GM12875 (cell line): Measurements from ENCODE around the gene PRAC1.

Experiments
- H3K4me3 ChIP-seq: one replicate; pipeline ENCODE4 v1.5.1; 2011; ENCODE audit warnings: low read depth, low read length, control low read depth
- TF ChIP-seq, protein P1 (sequence below): IDR thresholded peaks from 2 replicates; pipeline ENCODE4 v1.5.1; 2011; ENCODE audit warnings: low read depth, mild to moderate bottlenecking, control low read depth, inconsistent platforms, low read length, moderate library complexity, borderline replicate concordance; ENCODE audit not compliant: insufficient read depth

PRAC1 gene

GRCh38 chr17:48690655-48691054, 31.7 kb downstream of the PRAC1 start:
- TF ChIP-seq, protein P1, sequence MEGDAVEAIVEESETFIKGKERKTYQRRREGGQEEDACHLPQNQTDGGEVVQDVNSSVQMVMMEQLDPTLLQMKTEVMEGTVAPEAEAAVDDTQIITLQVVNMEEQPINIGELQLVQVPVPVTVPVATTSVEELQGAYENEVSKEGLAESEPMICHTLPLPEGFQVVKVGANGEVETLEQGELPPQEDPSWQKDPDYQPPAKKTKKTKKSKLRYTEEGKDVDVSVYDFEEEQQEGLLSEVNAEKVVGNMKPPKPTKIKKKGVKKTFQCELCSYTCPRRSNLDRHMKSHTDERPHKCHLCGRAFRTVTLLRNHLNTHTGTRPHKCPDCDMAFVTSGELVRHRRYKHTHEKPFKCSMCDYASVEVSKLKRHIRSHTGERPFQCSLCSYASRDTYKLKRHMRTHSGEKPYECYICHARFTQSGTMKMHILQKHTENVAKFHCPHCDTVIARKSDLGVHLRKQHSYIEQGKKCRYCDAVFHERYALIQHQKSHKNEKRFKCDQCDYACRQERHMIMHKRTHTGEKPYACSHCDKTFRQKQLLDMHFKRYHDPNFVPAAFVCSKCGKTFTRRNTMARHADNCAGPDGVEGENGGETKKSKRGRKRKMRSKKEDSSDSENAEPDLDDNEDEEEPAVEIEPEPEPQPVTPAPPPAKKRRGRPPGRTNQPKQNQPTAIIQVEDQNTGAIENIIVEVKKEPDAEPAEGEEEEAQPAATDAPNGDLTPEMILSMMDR = no peak
- H3K4me3 ChIP-seq = no peak overlapping the region

DNA sequence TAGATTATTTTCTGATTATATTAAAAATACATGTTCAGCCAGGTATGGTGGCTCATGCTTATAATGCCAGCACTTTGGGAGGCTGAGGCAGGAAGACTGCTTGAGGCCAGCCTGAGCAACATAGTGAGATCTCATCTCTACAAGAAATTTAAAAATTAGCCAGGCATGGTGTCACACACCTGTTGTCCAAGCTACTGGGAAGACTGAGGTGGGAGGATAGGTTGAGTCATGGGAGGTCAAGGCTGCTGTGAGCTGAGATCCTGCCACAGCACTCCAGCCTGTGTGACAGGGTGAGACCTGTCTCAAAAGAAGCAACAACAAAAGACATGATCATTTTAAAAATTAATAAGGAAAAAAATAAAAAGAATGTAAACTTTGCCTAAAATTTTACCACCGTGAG, 40.7 kb downstream of the PRAC1 start:
- TF ChIP-seq, protein P1 = no peak
- H3K4me3 ChIP-seq = no peak overlapping the region

DNA sequence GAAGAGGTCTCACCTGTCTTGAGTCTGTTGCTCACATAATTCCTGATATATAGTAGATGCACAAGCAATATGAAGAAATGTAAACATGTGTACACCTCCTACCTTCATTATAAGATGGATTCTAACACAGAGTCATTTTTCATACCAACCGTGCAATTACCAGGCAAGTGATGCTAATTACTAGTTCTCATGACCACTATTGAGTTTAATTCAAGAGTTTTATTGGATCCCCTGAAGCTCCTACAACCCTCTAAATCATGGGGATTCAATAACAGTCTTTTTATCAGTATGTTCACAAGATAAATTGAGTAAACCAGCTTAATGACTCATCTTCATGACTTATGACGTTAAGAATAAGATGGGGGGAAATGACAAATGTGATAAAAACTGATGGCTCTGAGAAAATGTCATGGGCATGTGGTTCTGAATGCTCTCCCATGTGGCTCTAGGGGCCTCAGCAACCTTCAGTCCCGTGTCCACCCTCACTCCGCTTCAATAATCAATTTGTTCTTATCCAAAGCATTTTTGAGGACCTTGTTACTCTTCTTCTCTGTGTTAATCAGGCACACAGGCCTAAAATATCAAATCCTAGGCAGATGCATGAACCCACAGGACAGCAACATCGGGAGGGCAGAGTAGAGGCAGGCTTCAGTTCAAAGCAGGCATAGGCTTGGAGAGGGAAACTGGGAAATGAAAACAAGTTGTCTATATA, 42.8 kb downstream of the PRAC1 start:
- TF ChIP-seq, protein P1 = no peak
- H3K4me3 ChIP-seq = no peak overlapping the region

DNA sequence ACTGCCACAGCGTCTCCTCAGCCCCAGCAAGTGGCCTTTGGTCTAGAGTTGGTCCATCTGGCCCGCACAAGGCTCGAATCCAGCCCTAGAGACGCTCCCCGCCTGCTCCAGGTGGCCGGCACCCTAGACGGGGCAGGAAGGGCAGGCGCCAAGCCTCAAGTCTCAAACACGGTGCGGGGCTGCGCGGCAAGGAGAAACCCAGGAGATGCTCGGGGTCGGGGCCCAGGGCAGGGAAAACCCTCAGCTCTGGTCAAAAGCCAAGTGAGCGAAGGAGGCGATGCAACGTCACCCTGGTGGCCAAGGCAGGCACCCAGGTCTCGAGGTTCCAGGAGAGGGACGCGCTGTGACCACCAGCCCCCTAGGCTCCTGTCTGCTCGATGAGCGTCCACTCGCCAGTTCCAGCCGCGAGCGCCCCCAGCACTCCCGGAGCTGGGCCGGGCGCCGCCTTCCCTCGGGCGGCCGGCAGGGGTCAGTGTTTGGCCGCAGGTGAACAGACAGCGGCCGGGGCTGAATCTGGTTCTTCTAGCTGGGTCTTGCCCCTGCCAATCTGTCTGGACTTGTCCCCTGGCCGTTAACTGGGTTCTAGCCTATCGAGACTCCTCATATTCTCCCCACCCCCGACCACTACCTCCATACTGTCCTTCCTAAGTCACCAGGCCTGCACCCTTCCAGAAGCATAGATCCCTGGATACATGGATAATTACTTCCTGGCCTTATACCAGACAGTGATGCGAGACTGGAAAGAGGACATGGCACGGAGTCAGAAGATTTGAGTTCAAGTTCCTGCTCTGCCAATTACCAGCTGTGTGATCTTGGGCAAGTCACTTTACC, 44.0 kb downstream of the PRAC1 start:
- no peak overlapping the region for H3K4me3 ChIP-seq
- TF ChIP-seq, protein P1 = peak; percentile 99

DNA sequence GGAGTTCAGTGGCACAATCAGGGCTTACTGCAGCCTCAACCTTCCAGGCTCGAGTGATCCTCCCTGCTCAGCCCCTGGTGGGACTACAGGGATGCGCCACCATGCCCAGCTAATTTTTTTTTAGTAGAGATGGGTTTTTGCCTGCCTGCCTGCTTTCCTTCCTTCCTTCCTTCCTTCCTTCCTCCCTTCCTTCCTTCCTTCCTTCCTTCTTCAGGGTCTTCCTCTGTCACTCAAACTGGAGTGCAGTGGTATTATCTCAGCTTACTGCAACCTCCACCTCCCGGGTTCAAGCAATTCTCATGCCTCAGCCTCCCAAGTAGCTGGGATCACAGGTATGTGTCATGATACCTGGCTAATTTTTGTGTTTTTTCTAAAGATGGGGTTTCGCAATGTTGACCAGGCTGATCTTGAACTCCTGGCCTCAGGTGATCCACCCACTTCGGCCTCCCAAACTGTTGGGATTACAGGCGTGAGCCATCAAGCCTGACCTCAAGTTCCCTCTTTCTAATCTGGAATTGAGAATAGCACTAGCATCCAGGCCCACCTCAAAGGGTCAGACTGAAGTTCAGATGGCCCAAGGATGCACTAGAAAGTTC, 45.3 kb downstream of the PRAC1 start:
- H3K4me3 ChIP-seq = no peak overlapping the region
- TF ChIP-seq, protein P1 = no peak

DNA sequence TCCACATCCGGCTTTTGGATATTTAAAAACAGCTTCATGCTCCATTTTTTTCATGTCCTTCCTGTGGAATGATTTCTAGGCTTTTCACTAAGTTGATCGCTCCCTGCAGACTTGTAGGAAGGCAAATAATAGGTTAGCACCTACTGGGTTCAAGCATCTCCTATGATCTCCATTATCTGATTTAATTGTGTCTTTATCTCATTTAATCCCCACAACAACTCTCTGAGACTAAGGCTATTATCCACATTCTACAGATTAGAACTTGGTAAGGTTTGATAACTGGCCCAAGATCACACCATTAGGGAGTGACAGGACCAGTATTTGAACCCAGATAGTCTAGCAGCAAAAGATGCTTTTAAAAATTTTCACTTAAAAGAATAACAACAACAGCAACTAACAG, 50.0 kb downstream of the PRAC1 start:
- no peak overlapping the region for H3K4me3 ChIP-seq
- TF ChIP-seq, protein P1 = no peak
